Astrocyte of the cerebellum (primary cell): ENCODE measurements around the gene MAPK7.

Experiments
- DNase-seq: peaks from one replicate; pipeline ENCODE4 v3.0.0-alpha.2; 2011; ENCODE audit warnings: low read depth
- H3K4me3 ChIP-seq: 2 replicates; pipeline ENCODE4 v1.5.1; 2011; ENCODE audit warnings: mild to moderate bottlenecking, low read depth, low read length, moderate library complexity
- CTCF ChIP-seq: IDR thresholded peaks from 2 replicates; pipeline ENCODE4 v1.5.1; 2012; ENCODE audit warnings: low read length, low read depth, moderate library complexity, mild to moderate bottlenecking; ENCODE audit errors: missing control alignments
- in situ Hi-C: cut with HindIII; loops from 2 replicates; pipeline ENCODE4 v1.10.0; 2017; ENCODE audit warnings: low sequenced_read_pairs

Gene MAPK7

GRCh38 chr17:19398301-19399181, 20.2 kb downstream of the MAPK7 start:
- no peak for DNase-seq
- in situ Hi-C loops = no loop called here
- no peak for TF ChIP-seq CTCF
- H3K4me3 ChIP-seq = no peak overlapping the region

- in situ Hi-C loops = no loop called here
- DNase-seq = no peak
- TF ChIP-seq CTCF = no peak
- H3K4me3 ChIP-seq = no peak overlapping the region
Measured at GRCh38 chr17:19399750-19400450, 21.6 kb downstream of the MAPK7 start.

- no peak for TF ChIP-seq CTCF
- DNase-seq = no peak
- no peak overlapping the region for H3K4me3 ChIP-seq
- in situ Hi-C loops = no loop called here
Measured at GRCh38 chr17:19401321-19402010, 23.2 kb downstream of the MAPK7 start.

GRCh38 chr17:19402171-19402570, 23.9 kb downstream of the MAPK7 start:
- no peak for TF ChIP-seq CTCF
- H3K4me3 ChIP-seq = no peak overlapping the region
- DNase-seq = no peak
- in situ Hi-C loops = no loop called here

- no peak for TF ChIP-seq CTCF
- in situ Hi-C loops = no loop called here
- no peak overlapping the region for H3K4me3 ChIP-seq
- DNase-seq = no peak
Measured at GRCh38 chr17:19403021-19403420, 24.7 kb downstream of the MAPK7 start.

GRCh38 chr17:19404264-19404663, 26.0 kb downstream of the MAPK7 start:
- in situ Hi-C loops = no loop called here
- no peak for DNase-seq
- TF ChIP-seq CTCF = no peak
- H3K4me3 ChIP-seq = no peak overlapping the region
